ENCODE data around the gene SCN2B. TPM values are rescaled to one million over a fixed set of nuclear protein-coding genes. Genes with fewer than 3 reads are reported as not detected.

SCN2B gene
- total and polyA plus RNA-seq, 10 of the 15 experiments (the other 5 are each of a cell fraction or from before 2014, with no cell fraction given): 0.01 TPM; not detected in 9

GRCh38 chr11:118211006-118211405, 34.6 kb upstream of the SCN2B start:
- Histone ChIP-seq H3K4me1 (ENCODE audit: control insufficient read depth, insufficient read depth, low read length) (peaks cover 29% of the 10 kb centered on the region), H2AFZ (ENCODE audit: control insufficient read depth, low read depth, low read length) (no peak overlapping the region), H4K20me1 (ENCODE audit: control insufficient read depth, insufficient read depth) (no peaks in the 10 kb centered on the region), H3K4me2 (ENCODE audit: control insufficient read depth, insufficient read depth) (no peak overlapping the region), H3K9ac (ENCODE audit: control insufficient read depth, insufficient read depth, low read length) (no peak overlapping the region), H3K36me3 (ENCODE audit: control insufficient read depth in 2 of 2, insufficient read depth in 2 of 2, low read length in 1 of 2) (no peaks in the 10 kb centered on the region), H3K4me3 (no peak overlapping the region), H3K27me3 (replicated peaks in 1 of 2; ENCODE audit: control insufficient read depth in 2 of 2, insufficient read depth in 2 of 2, low read length in 1 of 2) (no peaks in the 10 kb centered on the region), H3K27ac (ENCODE audit: control insufficient read depth, insufficient read depth) (no peak overlapping the region), H3K79me2 (ENCODE audit: control insufficient read depth, insufficient read depth, low read length) (no peaks in the 10 kb centered on the region), H3K9me3 (replicated peaks; ENCODE audit: control insufficient read depth, insufficient read depth, low read length) (no peaks in the 10 kb centered on the region; the same call in 2 of the 3 replicates)
- in situ Hi-C loops (cut with MboI): no loop called here
- FAIRE-seq (no peak), ATAC-seq (no peak), DNase-seq (ENCODE audit: low read depth, low spot score) (no peak)
- BruUV-seq (replicated peaks): no TSS peak
- SMC1A ChIA-PET (ENCODE audit: uncharacterized antibody, unreplicated experiment): interaction anchor here (1.0 to 3.4 kb wide), 9 partner anchors 9 to 482 kb away, joined by 3 to 17 read pairs (median 3); no protein-coding TSS in a partner anchor
- no peak for TF ChIP-seq SIX5 (IDR thresholded peaks at IDR 0.05; ENCODE audit: low read depth, low read length, severe bottlenecking)
- no peak for TF ChIP-seq TCF12 (IDR thresholded peaks at IDR 0.05; ENCODE audit: low read depth, low read length)
- no peak for TF ChIP-seq RFX5 (IDR thresholded peaks at IDR 0.05; ENCODE audit: low read depth, low read length)
- TF ChIP-seq CREB1 (IDR thresholded peaks at IDR 0.05; ENCODE audit: low read depth): no peak
- TF ChIP-seq ZZZ3 (IDR thresholded peaks at IDR 0.05; ENCODE audit: control insufficient read depth, insufficient read length, low read depth): no peak
- no peak for TF ChIP-seq JUNB (IDR thresholded peaks at IDR 0.05)
- TF ChIP-seq, protein P1, sequence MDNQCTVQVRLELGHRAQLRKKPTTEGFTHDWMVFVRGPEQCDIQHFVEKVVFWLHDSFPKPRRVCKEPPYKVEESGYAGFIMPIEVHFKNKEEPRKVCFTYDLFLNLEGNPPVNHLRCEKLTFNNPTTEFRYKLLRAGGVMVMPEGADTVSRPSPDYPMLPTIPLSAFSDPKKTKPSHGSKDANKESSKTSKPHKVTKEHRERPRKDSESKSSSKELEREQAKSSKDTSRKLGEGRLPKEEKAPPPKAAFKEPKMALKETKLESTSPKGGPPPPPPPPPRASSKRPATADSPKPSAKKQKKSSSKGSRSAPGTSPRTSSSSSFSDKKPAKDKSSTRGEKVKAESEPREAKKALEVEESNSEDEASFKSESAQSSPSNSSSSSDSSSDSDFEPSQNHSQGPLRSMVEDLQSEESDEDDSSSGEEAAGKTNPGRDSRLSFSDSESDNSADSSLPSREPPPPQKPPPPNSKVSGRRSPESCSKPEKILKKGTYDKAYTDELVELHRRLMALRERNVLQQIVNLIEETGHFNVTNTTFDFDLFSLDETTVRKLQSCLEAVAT (IDR thresholded peaks at IDR 0.05): no peak
- TF ChIP-seq ZBED1 (IDR thresholded peaks at IDR 0.05; ENCODE audit: borderline replicate concordance): no peak
- TF ChIP-seq NFXL1 (IDR thresholded peaks at IDR 0.05; ENCODE audit: borderline replicate concordance): no peak
- no peak for TF ChIP-seq IRF4 (IDR thresholded peaks at IDR 0.05; ENCODE audit: low read depth, low read length)
- no peak for TF ChIP-seq POLR2AphosphoS5 (IDR thresholded peaks at IDR 0.05; ENCODE audit: low read length)
- no peak for TF ChIP-seq NR2C2 (IDR thresholded peaks at IDR 0.05; ENCODE audit: borderline replicate concordance, control insufficient read depth, insufficient read length, low read depth)
- TF ChIP-seq LARP7 (IDR thresholded peaks at IDR 0.05): no peak
- RAD21 ChIA-PET (ENCODE audit: unreplicated experiment): interaction anchor here (0.7 to 1.5 kb wide), 5 partner anchors 9 to 77 kb away, joined by 3 to 6 read pairs (median 3); partner anchors contain the start of gene JAML
- CTCF ChIA-PET: interaction anchor here (0.6 to 6.9 kb wide), 10 partner anchors 8 to 277 kb away, joined by 3 to 62 read pairs (median 6); partner anchors contain the start of gene JAML
- 38% methylated on average over 6 of the region's 6 CpGs for WGBS (ENCODE audit: insufficient coverage, insufficient replicate concordance, low lambda C conversion rate, missing lambda C conversion rate)
- intact Hi-C loops (cut with micrococcal nuclease; ENCODE audit: unreplicated experiment): no loop called here
- POLR2A ChIA-PET: interaction anchor here (0.6 to 1.7 kb wide), 2 partner anchors 35 to 41 kb away, joined by 3 to 4 read pairs; partner anchors contain the start of gene MPZL3
